Activated naive CD8-positive, alpha-beta T cell (primary cell): ENCODE measurements around the gene ZNF280A.
A peak's percentile ranks its signal among the peaks of the same experiment; 100 is the strongest.
"Not testable (repeated sequence)": the region's sequence is repeated elsewhere in the genome, so short reads cannot be mapped to it uniquely, and the experiment has no call there.

Source experiments
- H3K27ac Mint-ChIP-seq: one replicate; pipeline ENCODE4 v1.8.0; 2021; ENCODE audit warnings: mixed read lengths
- H3K27me3 Mint-ChIP-seq: one replicate; pipeline ENCODE4 v1.8.0; 2021; ENCODE audit warnings: mixed read lengths
- H3K36me3 Mint-ChIP-seq: one replicate; pipeline ENCODE4 v1.8.0; 2021; ENCODE audit warnings: mixed read lengths
- H3K4me1 Mint-ChIP-seq: one replicate; pipeline ENCODE4 v1.8.0; 2021; ENCODE audit warnings: low read depth, mixed read lengths
- H3K4me3 Mint-ChIP-seq: one replicate; pipeline ENCODE4 v1.8.0; 2021; ENCODE audit warnings: mild to moderate bottlenecking, mixed read lengths
- H3K9me3 Mint-ChIP-seq: one replicate; pipeline ENCODE4 v1.8.0; 2021; ENCODE audit warnings: low read depth, mixed read lengths

ZNF280A gene

DNA sequence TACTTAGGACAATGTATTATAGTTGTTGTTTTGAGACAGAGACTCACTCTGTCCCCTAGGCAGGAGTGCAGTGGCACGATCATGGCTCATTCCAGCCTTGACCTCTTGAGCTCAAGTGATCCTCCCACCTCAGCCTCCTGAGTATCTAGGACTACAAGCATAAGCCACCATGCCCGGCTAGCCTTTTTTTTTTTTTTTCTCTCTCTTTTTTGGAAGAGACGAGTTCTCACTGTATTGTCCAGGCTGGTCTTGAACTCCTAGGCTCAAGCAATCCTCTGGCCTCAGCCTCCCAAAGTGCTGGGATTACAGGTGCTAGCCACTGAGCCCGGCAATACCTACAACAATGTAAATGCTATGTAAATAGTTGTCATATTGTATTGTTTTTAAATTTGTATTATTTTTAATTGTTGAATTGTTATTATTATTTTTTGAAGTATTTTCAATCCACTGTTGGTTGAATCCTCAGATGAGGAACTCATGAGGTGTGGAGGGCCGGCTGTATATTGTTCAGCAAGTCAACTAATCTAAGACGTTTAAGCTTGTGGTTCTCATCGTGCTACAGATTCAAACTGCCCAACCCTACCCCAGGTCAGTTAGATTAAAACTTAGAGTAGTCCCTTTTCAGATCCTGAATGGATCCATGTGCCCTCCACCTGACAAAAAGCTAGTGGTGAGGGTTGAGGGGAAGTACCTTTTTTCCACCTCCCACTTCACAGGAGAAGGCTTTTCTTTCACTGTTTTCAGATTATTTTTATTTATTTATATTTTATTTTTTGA is 11.9 kb upstream of the ZNF280A start:
- H3K36me3 Mint-ChIP-seq = no peaks in the 10 kb centered on the region
- no peaks in the 10 kb centered on the region for H3K9me3 Mint-ChIP-seq
- no peaks in the 10 kb centered on the region for H3K4me1 Mint-ChIP-seq
- H3K27ac Mint-ChIP-seq = no peak overlapping the region
- peaks cover 7% of the 10 kb centered on the region for H3K27me3 Mint-ChIP-seq
- no peak overlapping the region for H3K4me3 Mint-ChIP-seq

DNA sequence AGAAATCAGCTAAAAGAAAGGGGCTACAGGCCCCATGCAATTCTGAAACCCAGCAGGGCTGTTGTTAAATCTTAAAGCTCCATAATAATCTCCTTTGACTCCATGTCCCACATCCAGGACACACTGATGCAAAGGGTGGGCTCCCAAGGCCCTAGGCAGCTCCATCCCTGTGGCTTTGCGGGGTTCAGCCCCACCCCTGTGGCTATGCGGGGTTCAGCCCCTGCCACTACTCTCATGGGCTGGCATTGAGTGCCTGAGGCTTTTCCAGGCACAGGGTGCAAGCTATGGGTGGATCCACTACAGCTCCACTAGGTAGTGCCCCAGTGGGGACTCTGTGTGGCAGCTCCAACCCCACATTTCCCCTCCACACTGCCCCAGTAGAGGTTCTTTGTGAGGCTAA is 8.7 kb upstream of the ZNF280A start:
- Mint-ChIP-seq H3K36me3 (no peaks in the 10 kb centered on the region), H3K4me3 (no peak overlapping the region), H3K9me3 (no peaks in the 10 kb centered on the region), H3K4me1 (no peaks in the 10 kb centered on the region), H3K27me3 (peaks cover 17% of the 10 kb centered on the region), H3K27ac (no peak overlapping the region)

DNA sequence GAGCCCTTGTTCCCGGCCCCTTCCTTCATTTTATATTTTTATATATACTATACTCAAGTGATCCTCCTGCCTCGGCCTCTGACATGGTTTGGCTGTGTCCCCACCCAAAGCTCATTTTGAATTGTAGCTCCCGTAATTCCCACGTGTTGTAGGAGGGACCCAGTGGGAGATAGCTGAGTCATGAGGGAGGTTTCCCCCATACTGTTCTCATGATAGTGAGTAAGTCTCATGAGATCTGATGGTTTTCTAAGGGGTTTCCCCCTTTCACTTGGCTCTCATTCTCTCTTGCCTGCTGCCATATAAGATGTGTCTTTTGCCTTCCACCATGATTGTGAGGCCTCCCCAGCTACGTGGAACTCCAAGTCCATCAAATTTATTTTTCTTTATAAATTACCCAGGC is 7.2 kb upstream of the ZNF280A start:
- H3K4me1 Mint-ChIP-seq = no peaks in the 10 kb centered on the region
- no peaks in the 10 kb centered on the region for H3K36me3 Mint-ChIP-seq
- H3K27me3 Mint-ChIP-seq = peaks cover 19% of the 10 kb centered on the region
- H3K9me3 Mint-ChIP-seq = no peaks in the 10 kb centered on the region
- H3K4me3 Mint-ChIP-seq = no peak overlapping the region
- H3K27ac Mint-ChIP-seq = no peak overlapping the region

DNA sequence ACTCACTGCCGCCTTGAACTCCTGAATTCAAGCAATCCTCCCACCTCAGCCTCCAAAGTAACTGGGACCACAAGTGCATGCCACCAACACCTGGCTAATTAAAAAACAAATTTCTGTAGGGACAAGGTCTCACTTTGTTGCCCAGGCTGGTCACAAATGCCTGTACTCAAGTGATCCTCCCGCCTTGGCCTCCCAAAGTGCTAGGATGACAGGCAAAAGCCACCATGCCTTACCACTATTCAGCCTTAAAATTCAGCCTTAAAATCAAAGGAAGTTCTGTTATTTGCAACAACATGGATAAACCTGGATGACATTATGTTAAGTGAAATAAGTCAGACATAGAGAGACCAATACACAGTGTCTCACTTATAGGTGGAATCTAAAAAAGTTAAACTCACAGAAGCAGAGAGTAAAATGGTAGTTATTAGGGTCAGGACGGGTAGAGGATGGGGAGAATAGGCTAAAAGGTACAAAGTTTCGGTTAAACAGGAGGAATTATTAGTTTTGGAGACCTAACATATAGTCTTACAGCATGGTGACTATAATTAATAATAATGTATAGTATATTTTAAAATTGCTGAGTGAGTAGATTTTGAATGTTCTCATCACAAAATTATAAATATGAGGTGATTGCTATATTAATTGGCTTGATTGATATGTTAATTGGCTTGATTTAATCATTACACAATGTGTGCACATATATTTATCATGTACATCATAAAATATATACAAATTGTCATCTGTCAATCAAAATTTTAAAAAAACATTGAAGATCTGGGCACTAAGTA is 6.2 kb upstream of the ZNF280A start:
- Mint-ChIP-seq H3K36me3 (no peaks in the 10 kb centered on the region), H3K27me3 (peaks cover 19% of the 10 kb centered on the region), H3K9me3 (no peaks in the 10 kb centered on the region), H3K4me3 (no peak overlapping the region), H3K27ac (no peak overlapping the region), H3K4me1 (no peaks in the 10 kb centered on the region)

DNA sequence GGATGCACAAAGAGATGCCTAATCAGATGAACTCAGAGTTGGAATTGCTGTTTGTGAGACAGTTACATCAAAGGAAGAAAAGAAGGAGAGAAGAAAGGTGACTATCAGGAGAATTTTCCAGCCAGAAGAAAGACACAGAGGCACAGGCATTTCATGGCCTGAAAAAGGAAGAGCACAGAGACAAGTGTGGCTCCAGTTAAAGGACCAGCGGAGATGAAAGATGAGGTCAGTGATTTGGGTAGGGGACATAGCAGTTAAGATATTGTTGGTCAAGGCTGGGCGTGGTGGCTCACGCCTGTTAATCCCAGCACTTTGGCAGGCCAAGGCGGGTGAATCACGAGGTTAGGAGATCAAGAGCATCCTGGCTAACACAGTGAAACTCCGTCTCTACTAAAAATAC is 3.4 kb upstream of the ZNF280A start:
- H3K9me3 Mint-ChIP-seq = no peaks in the 10 kb centered on the region
- no peaks in the 10 kb centered on the region for H3K36me3 Mint-ChIP-seq
- H3K27me3 Mint-ChIP-seq = peaks cover 15% of the 10 kb centered on the region
- H3K4me3 Mint-ChIP-seq = no peak overlapping the region
- no peaks in the 10 kb centered on the region for H3K4me1 Mint-ChIP-seq
- no peak overlapping the region for H3K27ac Mint-ChIP-seq

DNA sequence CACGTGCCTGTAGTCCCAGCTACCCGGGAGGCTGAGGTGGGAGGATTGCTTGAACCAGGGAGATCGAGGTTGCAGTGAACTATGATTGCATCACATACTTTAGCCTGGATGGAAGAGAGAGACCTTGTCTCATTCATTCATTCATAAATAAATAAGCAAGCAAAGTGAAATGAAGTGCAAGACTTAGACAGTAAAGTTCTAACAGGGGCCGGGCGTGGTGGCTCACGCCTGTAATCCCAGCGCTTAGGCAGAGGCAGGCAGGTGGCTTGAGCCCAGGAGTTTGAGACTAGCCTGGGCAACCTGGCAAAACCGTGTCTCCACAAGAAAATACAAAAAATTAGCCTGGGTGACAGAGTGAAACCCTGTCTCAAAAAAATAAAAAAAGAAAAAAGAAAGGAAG is 1.6 kb upstream of the ZNF280A start:
- no peaks in the 10 kb centered on the region for H3K9me3 Mint-ChIP-seq

DNA sequence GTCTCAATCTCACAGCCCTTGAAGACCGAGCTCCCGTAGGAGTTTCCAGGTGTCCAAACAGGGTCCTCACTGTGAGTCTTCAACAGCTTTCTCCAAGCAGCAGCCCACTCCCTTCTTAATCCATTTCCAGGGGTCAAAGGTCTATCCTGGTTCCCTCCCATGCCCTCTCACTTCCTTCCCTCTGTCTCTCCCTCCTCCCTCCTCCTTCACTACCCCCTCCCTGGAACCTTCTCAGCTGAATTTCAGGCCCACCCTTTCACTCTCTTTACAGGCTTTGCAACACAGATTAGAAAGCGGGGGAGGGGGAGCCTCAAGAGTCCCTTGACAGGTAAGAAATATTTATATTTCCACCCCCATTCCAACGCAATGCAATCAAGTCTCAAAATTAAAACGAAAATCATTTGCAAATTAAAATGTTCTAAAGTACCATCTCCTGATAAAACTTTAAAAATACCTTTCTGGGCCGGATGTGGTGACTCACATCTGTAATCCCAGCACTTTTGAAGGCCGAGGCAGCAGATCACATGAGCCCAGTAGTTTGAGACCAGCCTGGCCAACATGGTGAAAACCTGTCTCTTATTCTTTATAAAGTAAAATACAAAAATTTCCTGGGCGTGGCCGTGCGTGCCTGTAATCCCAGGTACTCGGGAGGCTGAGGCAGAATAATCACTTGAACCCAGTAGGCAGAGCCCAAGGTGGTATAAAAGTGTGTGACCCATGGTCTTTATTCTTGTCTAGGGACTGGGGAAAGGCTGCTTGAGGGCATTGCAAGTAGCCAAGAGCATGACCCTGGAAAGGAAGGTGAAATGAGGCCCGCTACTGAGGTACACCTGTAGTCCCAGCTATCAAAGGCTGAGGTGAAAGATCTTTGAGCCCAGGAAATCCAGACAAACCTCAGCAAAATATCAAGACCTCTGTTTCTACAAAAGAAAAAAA is 865 bp upstream of the ZNF280A start:
- Mint-ChIP-seq H3K9me3 (no peaks in the 10 kb centered on the region), H3K27ac (no peak overlapping the region), H3K36me3 (no peaks in the 10 kb centered on the region), H3K4me3 (no peak overlapping the region), H3K27me3 (peaks cover 20% of the 10 kb centered on the region), H3K4me1 (no peaks in the 10 kb centered on the region)

More for the DNA sequence above, 1.6 kb upstream of the ZNF280A start:
- no peak overlapping the region for H3K4me3 Mint-ChIP-seq
- no peak overlapping the region for H3K27ac Mint-ChIP-seq
- peaks cover 20% of the 10 kb centered on the region for H3K27me3 Mint-ChIP-seq
- no peaks in the 10 kb centered on the region for H3K36me3 Mint-ChIP-seq
- no peaks in the 10 kb centered on the region for H3K4me1 Mint-ChIP-seq

DNA sequence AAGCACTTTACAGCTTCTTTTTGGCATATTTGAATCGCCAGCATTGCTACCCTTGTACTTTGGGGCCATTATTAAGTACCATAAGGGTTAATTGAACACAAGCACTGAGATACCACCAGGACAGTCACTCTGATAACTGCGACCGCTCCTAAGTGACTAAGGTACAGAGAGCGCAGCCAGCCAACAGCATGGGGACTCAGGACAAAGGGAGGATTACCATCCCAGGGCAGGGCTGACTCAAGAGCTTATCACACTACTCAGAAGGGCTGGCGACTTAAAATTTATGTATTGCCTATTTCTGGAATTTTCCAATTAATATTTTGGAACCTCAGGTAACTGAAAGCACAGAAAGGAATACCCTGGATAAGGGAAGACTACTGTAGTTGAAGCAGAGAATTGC is 479 bp downstream of the ZNF280A start:
- no peak overlapping the region for H3K27ac Mint-ChIP-seq
- H3K4me3 Mint-ChIP-seq = no peak overlapping the region
- no peaks in the 10 kb centered on the region for H3K4me1 Mint-ChIP-seq
- no peaks in the 10 kb centered on the region for H3K9me3 Mint-ChIP-seq
- H3K36me3 Mint-ChIP-seq = no peaks in the 10 kb centered on the region
- peaks cover 28% of the 10 kb centered on the region for H3K27me3 Mint-ChIP-seq

DNA sequence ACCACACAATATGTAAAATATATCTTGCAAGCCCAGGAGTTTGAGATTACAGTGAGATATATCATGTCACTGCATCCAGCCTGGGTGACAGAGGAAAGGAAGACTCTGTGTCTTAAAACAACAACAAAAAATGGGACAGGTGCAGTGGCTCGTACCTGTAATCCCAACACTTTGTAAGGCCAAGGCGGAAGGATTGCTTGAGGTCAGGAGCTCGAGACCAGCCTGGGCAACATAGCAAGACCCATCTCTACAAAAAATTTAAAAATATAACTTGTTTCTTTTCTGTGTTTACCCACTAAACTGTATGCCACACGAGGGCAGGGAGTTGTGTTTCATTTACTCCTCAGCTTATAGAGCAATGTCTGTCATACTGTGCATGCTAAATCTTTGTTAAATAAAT is 3.1 kb downstream of the ZNF280A start:
- Mint-ChIP-seq H3K4me3 (no peak overlapping the region), H3K36me3 (no peaks in the 10 kb centered on the region), H3K27ac (no peak overlapping the region), H3K4me1 (no peaks in the 10 kb centered on the region), H3K9me3 (no peaks in the 10 kb centered on the region), H3K27me3 (peaks cover 29% of the 10 kb centered on the region)

DNA sequence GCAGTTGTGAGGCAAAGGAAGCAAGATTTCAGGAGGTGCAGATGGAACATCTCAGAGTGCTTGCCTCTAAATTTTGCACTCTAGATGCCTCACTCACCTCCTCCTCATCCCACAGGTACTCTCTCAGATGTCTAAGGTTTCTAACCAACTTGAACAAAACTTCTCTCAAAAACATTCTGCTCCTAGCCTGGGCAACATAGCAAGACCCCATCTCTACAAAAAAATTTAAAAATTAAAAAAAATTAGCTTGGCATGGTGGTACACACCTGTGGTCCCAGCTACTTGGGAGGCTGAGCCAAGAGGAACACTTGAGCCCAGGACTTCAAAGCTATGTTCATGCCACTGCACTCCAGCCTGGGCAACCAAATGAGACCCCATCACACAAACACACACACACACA is 4.2 kb downstream of the ZNF280A start:
- H3K4me1 Mint-ChIP-seq = no peaks in the 10 kb centered on the region
- H3K27me3 Mint-ChIP-seq = peaks cover 29% of the 10 kb centered on the region
- no peaks in the 10 kb centered on the region for H3K36me3 Mint-ChIP-seq
- H3K27ac Mint-ChIP-seq = no peak overlapping the region
- H3K4me3 Mint-ChIP-seq = no peak overlapping the region
- no peaks in the 10 kb centered on the region for H3K9me3 Mint-ChIP-seq

DNA sequence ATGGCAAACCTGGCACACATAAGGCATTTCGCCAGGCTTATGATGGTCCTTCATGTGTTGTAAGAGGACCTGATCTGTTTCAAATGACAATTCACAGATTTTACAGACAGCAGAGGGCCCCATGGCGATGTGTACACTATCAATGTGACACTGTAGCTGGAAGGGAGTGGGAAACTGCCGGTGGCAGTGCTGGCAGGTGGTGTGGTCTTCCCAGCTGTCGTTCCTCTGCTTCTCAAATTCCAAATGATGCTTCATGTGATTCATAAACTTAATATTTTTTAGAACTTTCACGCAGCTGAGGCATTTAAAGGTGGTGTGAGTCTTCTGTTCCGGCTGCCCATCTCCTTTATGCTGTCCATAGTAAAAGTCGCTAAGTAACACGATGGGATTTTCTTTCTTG is 5.6 kb downstream of the ZNF280A start:
- H3K27me3 Mint-ChIP-seq = peaks cover 28% of the 10 kb centered on the region
- not testable (repeated sequence) for H3K4me1 Mint-ChIP-seq, H3K36me3 Mint-ChIP-seq, H3K9me3 Mint-ChIP-seq, H3K27ac Mint-ChIP-seq, H3K4me3 Mint-ChIP-seq

DNA sequence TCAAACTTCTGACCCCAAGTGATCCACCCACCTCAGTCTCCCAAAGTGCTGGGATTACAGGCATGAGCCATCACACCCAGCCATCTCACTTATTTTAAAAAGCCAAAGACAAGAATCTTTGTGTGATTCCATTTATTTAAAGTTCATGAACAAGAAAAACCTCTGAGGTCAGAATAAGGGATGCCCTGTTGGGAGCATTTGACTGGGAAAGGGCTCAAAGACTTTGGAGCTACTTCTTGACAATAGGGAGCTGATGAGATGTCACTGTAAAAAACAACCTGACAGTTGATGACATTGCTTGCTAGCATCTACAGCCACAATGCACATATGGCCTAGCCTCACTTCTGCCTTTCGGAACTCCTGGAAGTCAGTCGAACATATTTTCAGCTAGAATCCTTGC is 6.5 kb downstream of the ZNF280A start:
- H3K9me3 Mint-ChIP-seq = no peaks in the 10 kb centered on the region
- H3K27me3 Mint-ChIP-seq = peaks cover 27% of the 10 kb centered on the region
- no peaks in the 10 kb centered on the region for H3K36me3 Mint-ChIP-seq
- no peaks in the 10 kb centered on the region for H3K4me1 Mint-ChIP-seq
- H3K27ac Mint-ChIP-seq = no peak overlapping the region
- no peak overlapping the region for H3K4me3 Mint-ChIP-seq

DNA sequence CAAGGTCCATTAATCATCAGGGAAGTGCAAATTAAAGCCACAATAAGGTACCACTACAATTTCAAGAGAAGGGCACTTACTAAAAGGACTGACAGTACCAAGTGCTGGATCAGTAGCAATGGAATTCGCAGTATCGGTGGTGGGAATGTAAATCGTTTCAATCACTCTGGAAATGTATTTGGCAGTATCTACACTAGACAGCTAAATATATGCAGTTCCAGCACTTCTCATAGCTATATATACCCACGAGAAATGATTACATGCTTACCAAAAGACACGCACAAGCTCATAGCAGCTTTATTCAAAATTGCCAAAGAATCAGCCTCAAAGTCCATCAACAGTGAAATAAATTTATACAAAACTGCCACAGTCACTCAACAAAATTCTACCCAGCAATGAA is 7.1 kb downstream of the ZNF280A start:
- H3K4me1 Mint-ChIP-seq = peaks cover under 1% of the 10 kb centered on the region
- H3K4me3 Mint-ChIP-seq = no peak overlapping the region
- no peak overlapping the region for H3K27ac Mint-ChIP-seq
- no peaks in the 10 kb centered on the region for H3K36me3 Mint-ChIP-seq
- no peaks in the 10 kb centered on the region for H3K9me3 Mint-ChIP-seq
- peaks cover 27% of the 10 kb centered on the region for H3K27me3 Mint-ChIP-seq

DNA sequence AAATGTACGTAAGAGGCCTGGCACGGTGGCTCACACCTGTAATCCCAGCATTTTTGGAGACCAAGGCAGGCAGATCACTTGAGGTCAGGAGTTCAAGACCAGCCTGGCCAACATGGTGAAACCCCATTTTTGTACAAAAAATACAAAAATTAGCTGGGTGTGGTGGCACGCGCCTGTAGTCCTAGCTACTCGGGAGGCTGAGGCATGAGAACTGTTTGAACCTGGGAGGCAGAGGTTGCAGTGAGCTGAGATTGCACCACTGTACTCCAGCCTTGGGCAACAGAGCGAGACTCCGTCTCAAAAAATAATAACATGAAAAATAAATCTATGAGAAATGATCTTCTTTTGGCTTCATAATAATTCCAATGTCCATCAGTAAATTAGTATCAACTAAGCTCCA is 9.2 kb downstream of the ZNF280A start:
- not testable (repeated sequence) for H3K4me3 Mint-ChIP-seq, H3K4me1 Mint-ChIP-seq, H3K36me3 Mint-ChIP-seq, H3K9me3 Mint-ChIP-seq, H3K27ac Mint-ChIP-seq
- H3K27me3 Mint-ChIP-seq = peaks cover 18% of the 10 kb centered on the region

DNA sequence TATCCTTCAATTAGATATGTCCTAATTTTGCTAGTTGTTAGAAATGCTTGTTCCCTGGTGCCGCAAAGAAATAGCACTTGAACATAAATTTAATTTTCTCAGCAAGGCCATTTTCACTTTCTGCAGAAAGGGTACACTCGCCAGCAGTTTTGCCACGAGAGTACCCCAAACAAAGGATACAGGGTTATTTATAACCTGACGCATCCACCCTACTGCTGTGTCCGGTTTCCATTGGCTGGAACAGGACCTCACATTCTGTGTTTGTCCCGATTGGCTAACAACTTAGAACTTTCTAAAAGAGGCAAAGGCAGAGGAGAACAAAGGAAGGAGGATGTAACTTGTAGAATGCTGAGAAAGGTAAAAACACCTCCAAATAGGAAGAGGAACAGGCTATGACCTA is 10.2 kb downstream of the ZNF280A start:
- not testable (repeated sequence) for H3K27me3 Mint-ChIP-seq, H3K36me3 Mint-ChIP-seq, H3K27ac Mint-ChIP-seq, H3K4me1 Mint-ChIP-seq, H3K9me3 Mint-ChIP-seq
- H3K4me3 Mint-ChIP-seq = peak overlapping the region; percentile 51
